WTC11 (cell line): Measurements from ENCODE around the gene WRAP53. TPM values are rescaled to one million over a fixed set of nuclear protein-coding genes. Genes with fewer than 3 reads are reported as not detected.

ENCODE experiments used
- ATAC-seq: fragments of 200-7000 bp; cut with Tn5 transposase; 2 replicates; pipeline ENCODE4 v1.10.0; 2021; ENCODE audit warnings: mild to moderate bottlenecking, moderate library complexity
- CTCF ChIA-PET: fragments of 300-600 bp; sonication (Branson Sonifier 250); formaldehyde crosslinking; loops from one replicate; lab custom pipeline; 2021; ENCODE audit warnings: antibody characterized with exemption; lab: Charles Lee
- POLR2A ChIA-PET: fragments of 350-600 bp; sonication (Branson Sonifier 250); formaldehyde crosslinking; loops from one replicate; lab custom pipeline; 2021; ENCODE audit warnings: antibody characterized with exemption; lab: Charles Lee
- DNase-seq: peaks from one replicate; pipeline ENCODE4 v3.0.0; 2021; ENCODE audit warnings: low spot score
- H3K27ac Mint-ChIP-seq: 2 replicates; pipeline ENCODE4 v1.8.0; 2021; ENCODE audit warnings: mixed read lengths
- H3K27me3 Mint-ChIP-seq: 2 replicates; pipeline ENCODE4 v1.8.0; 2021; ENCODE audit warnings: low read depth, mild to moderate bottlenecking, moderate library complexity, mixed read lengths
- H3K36me3 Mint-ChIP-seq: 2 replicates; pipeline ENCODE4 v1.8.0; 2021; ENCODE audit warnings: mixed read lengths
- H3K4me1 Mint-ChIP-seq: 2 replicates; pipeline ENCODE4 v1.8.0; 2022; ENCODE audit warnings: mixed read lengths
- H3K4me3 Mint-ChIP-seq: 2 replicates; pipeline ENCODE4 v1.8.0; 2021; ENCODE audit warnings: mild to moderate bottlenecking, moderate library complexity, mixed read lengths
- H3K9me3 Mint-ChIP-seq: 2 replicates; pipeline ENCODE4 v1.8.0; 2021; ENCODE audit warnings: mixed read lengths
- AR ChIP-seq: fragments of 250-450 bp; sonication (Bioruptor Pico); IDR thresholded peaks from 2 replicates; pipeline ENCODE4 v1.9.0; 2021; ENCODE audit warnings: mild to moderate bottlenecking
- CREB1 ChIP-seq: sonication (generic); formaldehyde crosslinking; IDR thresholded peaks from 2 replicates; pipeline ENCODE4 v1.8.0; 2023; ENCODE audit warnings: mild to moderate bottlenecking, missing genetic modification reagents
- CTCF ChIP-seq: fragments of 200-600 bp; IDR thresholded peaks from 2 replicates; pipeline ENCODE4 v1.8.0; 2022; ENCODE audit warnings: antibody characterized with exemption
- E2F1 ChIP-seq: sonication (generic); formaldehyde crosslinking; IDR thresholded peaks from 2 replicates; pipeline ENCODE4 v1.8.0; 2022; ENCODE audit warnings: mild to moderate bottlenecking, missing genetic modification reagents
- NR2C2 ChIP-seq: sonication (generic); formaldehyde crosslinking; IDR thresholded peaks from 2 replicates; pipeline ENCODE4 v1.8.0; 2022; ENCODE audit warnings: mild to moderate bottlenecking, missing genetic modification reagents
- NR3C1 ChIP-seq: sonication (generic); formaldehyde crosslinking; conservative IDR thresholded peaks from 2 replicates; pipeline ENCODE4 v1.8.1; 2023; ENCODE audit warnings: low read depth, mild to moderate bottlenecking, missing genetic modification reagents
- STAT6 ChIP-seq: sonication (generic); formaldehyde crosslinking; conservative IDR thresholded peaks from 2 replicates; pipeline ENCODE4 v1.8.1; 2023; ENCODE audit warnings: mild to moderate bottlenecking, low read depth, missing genetic modification reagents, moderate library complexity
- TEAD4 ChIP-seq: sonication (generic); formaldehyde crosslinking; IDR thresholded peaks from 2 replicates; pipeline ENCODE4 v1.8.0; 2022; ENCODE audit warnings: mild to moderate bottlenecking, missing genetic modification reagents
- ZNF121 ChIP-seq: sonication (generic); formaldehyde crosslinking; IDR thresholded peaks from 2 replicates; pipeline ENCODE4 v1.8.0; 2023; ENCODE audit warnings: missing genetic modification reagents
- ZNF396 ChIP-seq: fragments of 250-450 bp; sonication (Bioruptor Pico); IDR thresholded peaks from 2 replicates; pipeline ENCODE4 v1.8.0; 2021; ENCODE audit warnings: mild to moderate bottlenecking, moderate library complexity, borderline replicate concordance
- ZNF416 ChIP-seq: fragments of 250-450 bp; sonication (Bioruptor Pico); IDR thresholded peaks from 2 replicates; pipeline ENCODE4 v1.9.0; 2021; ENCODE audit warnings: mild to moderate bottlenecking, inconsistent platforms
- ZNF423 ChIP-seq: fragments of 250-450 bp; sonication (Bioruptor Pico); IDR thresholded peaks from 2 replicates; pipeline ENCODE4 v2.1.2; 2022; ENCODE audit warnings: mild to moderate bottlenecking, moderate library complexity
- ZNF425 ChIP-seq: fragments of 250-450 bp; sonication (Bioruptor Pico); conservative IDR thresholded peaks from 2 replicates; pipeline ENCODE4 v1.9.0; 2021; ENCODE audit warnings: mild to moderate bottlenecking
- ZSCAN18 ChIP-seq: fragments of 250-450 bp; sonication (Bioruptor Pico); IDR thresholded peaks from 2 replicates; pipeline ENCODE4 v2.1.2; 2022; ENCODE audit warnings: mild to moderate bottlenecking, moderate library complexity
- total RNA-seq: library from RNA; stranded (reverse); gene quantifications from 3 replicates; pipeline ENCODE4 v1.2.3, GENCODE V29; 2021
- TF ChIP-seq, protein P1 (sequence below): fragments of 250-450 bp; sonication (Bioruptor Pico); IDR thresholded peaks from 2 replicates; pipeline ENCODE4 v1.9.0; 2021; ENCODE audit warnings: mild to moderate bottlenecking, borderline replicate concordance

WRAP53 gene
- total RNA-seq, 1 experiment from 2014 or later: 37.2 TPM

GRCh38 chr17:7711051-7711755, 22.9 kb downstream of the WRAP53 start:
- Mint-ChIP-seq H3K4me3 (peak overlapping the region; percentile 29; the same call in 1 of the 2 replicates), H3K4me1 (peaks cover 40% of the 10 kb centered on the region), H3K27me3 (peaks cover 23% of the 10 kb centered on the region)
- peak; percentile 54 for DNase-seq
- ChIA-PET POLR2A (no interaction called here), CTCF (interaction anchor here (0.9 to 8.0 kb wide), 8 partner anchors 8 to 96 kb away, joined by 3 to 120 read pairs (median 4); partner anchors contain the start of genes TP53 and WRAP53)
- no peak for TF ChIP-seq ZNF416 (CRISPR knock-in tag)
- TF ChIP-seq CTCF: peak; percentile 41
- TF ChIP-seq, all 79 proteins: peak for 1
- Mint-ChIP-seq H3K27ac (no peak overlapping the region), H3K36me3 (no peaks in the 10 kb centered on the region), H3K9me3 (no peaks in the 10 kb centered on the region)
- ATAC-seq: peak; percentile 79

DNA sequence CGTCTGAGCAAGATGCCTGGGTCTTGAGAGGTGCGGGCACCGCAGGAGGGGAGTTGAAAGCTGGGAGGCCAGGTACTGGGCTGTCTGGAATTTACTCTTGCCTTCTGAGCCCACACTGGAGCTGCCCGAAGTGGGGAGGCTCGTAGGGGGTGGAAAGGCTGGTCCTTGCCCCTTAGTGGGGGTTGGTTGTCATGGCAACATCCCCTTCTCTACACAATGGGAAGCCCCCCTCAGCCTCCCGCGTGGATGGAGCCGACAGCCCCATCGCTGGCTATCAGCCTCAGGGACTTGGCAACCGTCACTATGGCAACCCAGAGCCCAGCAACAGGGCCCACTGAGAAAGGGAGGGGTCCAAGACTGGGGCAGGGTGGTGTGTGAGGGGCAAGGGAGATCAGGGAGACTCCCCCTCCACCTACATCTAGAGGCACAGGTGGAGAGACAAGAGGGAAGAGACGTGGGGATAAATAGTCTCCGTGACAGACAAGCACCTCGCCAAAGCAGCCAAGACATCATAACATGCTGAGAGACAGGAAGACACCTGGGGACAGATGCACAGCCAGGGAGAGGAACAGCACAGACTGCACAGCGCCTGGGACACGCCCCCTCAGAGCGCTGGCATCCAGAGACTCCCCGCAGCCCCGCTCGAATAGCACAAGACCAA, 24.0 kb downstream of the WRAP53 start:
- ATAC-seq (no peak), DNase-seq (peak; percentile 53)
- H3K4me1 Mint-ChIP-seq: peaks cover 39% of the 10 kb centered on the region
- CTCF ChIA-PET: interaction anchor here (0.5 to 8.0 kb wide), 8 partner anchors 9 to 123 kb away, joined by 3 to 120 read pairs (median 5); partner anchors contain the start of genes SOX15, TP53 and WRAP53
- peaks cover 17% of the 10 kb centered on the region for H3K27me3 Mint-ChIP-seq
- no peak overlapping the region for H3K4me3 Mint-ChIP-seq
- H3K9me3 Mint-ChIP-seq: no peaks in the 10 kb centered on the region
- H3K27ac Mint-ChIP-seq: no peak overlapping the region
- POLR2A ChIA-PET: interaction anchor here (2.3 kb wide), 1 partner anchor 24 kb away, joined by 8 read pairs; the partner anchor contains the start of genes TP53 and WRAP53
- no peaks in the 10 kb centered on the region for H3K36me3 Mint-ChIP-seq
- TF ChIP-seq ZNF423 (no peak), NR3C1 (CRISPR knock-in tag) (no peak), CREB1 (CRISPR knock-in tag) (no peak), TEAD4 (CRISPR knock-in tag) (no peak), NR2C2 (CRISPR knock-in tag) (no peak), ZSCAN18 (CRISPR knock-in tag) (no peak), ZNF425 (no peak), E2F1 (CRISPR knock-in tag) (no peak), STAT6 (CRISPR knock-in tag) (no peak), ZNF121 (no peak), ZNF396 (CRISPR knock-in tag) (no peak), AR (CRISPR knock-in tag) (no peak)
- TF ChIP-seq, protein P1, sequence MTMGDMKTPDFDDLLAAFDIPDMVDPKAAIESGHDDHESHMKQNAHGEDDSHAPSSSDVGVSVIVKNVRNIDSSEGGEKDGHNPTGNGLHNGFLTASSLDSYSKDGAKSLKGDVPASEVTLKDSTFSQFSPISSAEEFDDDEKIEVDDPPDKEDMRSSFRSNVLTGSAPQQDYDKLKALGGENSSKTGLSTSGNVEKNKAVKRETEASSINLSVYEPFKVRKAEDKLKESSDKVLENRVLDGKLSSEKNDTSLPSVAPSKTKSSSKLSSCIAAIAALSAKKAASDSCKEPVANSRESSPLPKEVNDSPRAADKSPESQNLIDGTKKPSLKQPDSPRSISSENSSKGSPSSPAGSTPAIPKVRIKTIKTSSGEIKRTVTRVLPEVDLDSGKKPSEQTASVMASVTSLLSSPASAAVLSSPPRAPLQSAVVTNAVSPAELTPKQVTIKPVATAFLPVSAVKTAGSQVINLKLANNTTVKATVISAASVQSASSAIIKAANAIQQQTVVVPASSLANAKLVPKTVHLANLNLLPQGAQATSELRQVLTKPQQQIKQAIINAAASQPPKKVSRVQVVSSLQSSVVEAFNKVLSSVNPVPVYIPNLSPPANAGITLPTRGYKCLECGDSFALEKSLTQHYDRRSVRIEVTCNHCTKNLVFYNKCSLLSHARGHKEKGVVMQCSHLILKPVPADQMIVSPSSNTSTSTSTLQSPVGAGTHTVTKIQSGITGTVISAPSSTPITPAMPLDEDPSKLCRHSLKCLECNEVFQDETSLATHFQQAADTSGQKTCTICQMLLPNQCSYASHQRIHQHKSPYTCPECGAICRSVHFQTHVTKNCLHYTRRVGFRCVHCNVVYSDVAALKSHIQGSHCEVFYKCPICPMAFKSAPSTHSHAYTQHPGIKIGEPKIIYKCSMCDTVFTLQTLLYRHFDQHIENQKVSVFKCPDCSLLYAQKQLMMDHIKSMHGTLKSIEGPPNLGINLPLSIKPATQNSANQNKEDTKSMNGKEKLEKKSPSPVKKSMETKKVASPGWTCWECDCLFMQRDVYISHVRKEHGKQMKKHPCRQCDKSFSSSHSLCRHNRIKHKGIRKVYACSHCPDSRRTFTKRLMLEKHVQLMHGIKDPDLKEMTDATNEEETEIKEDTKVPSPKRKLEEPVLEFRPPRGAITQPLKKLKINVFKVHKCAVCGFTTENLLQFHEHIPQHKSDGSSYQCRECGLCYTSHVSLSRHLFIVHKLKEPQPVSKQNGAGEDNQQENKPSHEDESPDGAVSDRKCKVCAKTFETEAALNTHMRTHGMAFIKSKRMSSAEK (CRISPR knock-in tag): no peak
